HL-60 (cell line): ENCODE measurements around the gene NFIA.

Experiments
- CTCF ChIP-seq: IDR thresholded peaks from one replicate; pipeline ENCODE4 v1.5.1; 2011; ENCODE audit warnings: low read length, control low read depth, inconsistent platforms; ENCODE audit not compliant: insufficient read depth
- GABPA ChIP-seq: IDR thresholded peaks from 2 replicates; pipeline ENCODE4 v1.6.1; 2012; ENCODE audit warnings: low read depth
- POLR2AphosphoS5 ChIP-seq: IDR thresholded peaks from 2 replicates; pipeline ENCODE4 v1.6.1; 2012; ENCODE audit warnings: low read depth
- TF ChIP-seq, protein P1 (sequence below): IDR thresholded peaks from 2 replicates; pipeline ENCODE4 v1.6.1; 2012; ENCODE audit warnings: low read depth; ENCODE audit not compliant: insufficient replicate concordance

- no peak for TF ChIP-seq CTCF
- TF ChIP-seq, protein P1, sequence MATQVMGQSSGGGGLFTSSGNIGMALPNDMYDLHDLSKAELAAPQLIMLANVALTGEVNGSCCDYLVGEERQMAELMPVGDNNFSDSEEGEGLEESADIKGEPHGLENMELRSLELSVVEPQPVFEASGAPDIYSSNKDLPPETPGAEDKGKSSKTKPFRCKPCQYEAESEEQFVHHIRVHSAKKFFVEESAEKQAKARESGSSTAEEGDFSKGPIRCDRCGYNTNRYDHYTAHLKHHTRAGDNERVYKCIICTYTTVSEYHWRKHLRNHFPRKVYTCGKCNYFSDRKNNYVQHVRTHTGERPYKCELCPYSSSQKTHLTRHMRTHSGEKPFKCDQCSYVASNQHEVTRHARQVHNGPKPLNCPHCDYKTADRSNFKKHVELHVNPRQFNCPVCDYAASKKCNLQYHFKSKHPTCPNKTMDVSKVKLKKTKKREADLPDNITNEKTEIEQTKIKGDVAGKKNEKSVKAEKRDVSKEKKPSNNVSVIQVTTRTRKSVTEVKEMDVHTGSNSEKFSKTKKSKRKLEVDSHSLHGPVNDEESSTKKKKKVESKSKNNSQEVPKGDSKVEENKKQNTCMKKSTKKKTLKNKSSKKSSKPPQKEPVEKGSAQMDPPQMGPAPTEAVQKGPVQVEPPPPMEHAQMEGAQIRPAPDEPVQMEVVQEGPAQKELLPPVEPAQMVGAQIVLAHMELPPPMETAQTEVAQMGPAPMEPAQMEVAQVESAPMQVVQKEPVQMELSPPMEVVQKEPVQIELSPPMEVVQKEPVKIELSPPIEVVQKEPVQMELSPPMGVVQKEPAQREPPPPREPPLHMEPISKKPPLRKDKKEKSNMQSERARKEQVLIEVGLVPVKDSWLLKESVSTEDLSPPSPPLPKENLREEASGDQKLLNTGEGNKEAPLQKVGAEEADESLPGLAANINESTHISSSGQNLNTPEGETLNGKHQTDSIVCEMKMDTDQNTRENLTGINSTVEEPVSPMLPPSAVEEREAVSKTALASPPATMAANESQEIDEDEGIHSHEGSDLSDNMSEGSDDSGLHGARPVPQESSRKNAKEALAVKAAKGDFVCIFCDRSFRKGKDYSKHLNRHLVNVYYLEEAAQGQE = no peak
- no peak for TF ChIP-seq POLR2AphosphoS5
- no peak for TF ChIP-seq GABPA
These were observed 76.2 kb downstream of the NFIA start for GRCh38 chr1:61158591-61158990.
